ENCODE measurements around the gene MYH3. TPM values are rescaled to one million over a fixed set of nuclear protein-coding genes. Genes with fewer than 3 reads are reported as not detected.
A peak's percentile ranks its signal among the peaks of the same experiment; 100 is the strongest.

The MYH3 gene
- total RNA-seq, 1 donor from 2014 or later, result 6,986 TPM

GRCh38 chr17:10631701-10632100 lies 25.4 kb downstream of the MYH3 start:
- Histone ChIP-seq H3K9me3 (ENCODE audit: control insufficient read depth in 3 of 3, low read length in 3 of 3) (no peaks in the 10 kb centered on the region), H3K27me3 (ENCODE audit: control insufficient read depth in 3 of 3, insufficient read depth in 3 of 3, low read length in 3 of 3) (no peaks in the 10 kb centered on the region), H3K27ac (ENCODE audit: low read depth, low read length) (no peak overlapping the region), H3K9ac (ENCODE audit: low read depth in 1 of 3, low read length in 3 of 3) (no peak overlapping the region), H3K4me1 (ENCODE audit: control insufficient read depth in 3 of 3, insufficient read depth in 3 of 3, low read length in 3 of 3) (no peaks in the 10 kb centered on the region), H3K36me3 (ENCODE audit: control insufficient read depth in 3 of 3, insufficient read depth in 3 of 3, low read length in 3 of 3) (peaks cover 23 to 43% (median 24%) of the 10 kb centered on the region in 3 donors), H3K4me3 (ENCODE audit: low read length in 3 of 3) (no peak overlapping the region)

- H3K4me1 ChIP-seq (ENCODE audit: control insufficient read depth in 3 of 3, insufficient read depth in 3 of 3, low read length in 3 of 3), result no peaks in the 10 kb centered on the region
- H3K27me3 ChIP-seq (ENCODE audit: control insufficient read depth in 3 of 3, insufficient read depth in 3 of 3, low read length in 3 of 3), result no peaks in the 10 kb centered on the region
- no peak overlapping the region for H3K27ac ChIP-seq (ENCODE audit: low read depth, low read length)
- peaks cover 23 to 43% (median 24%) of the 10 kb centered on the region in 3 donors for H3K36me3 ChIP-seq (ENCODE audit: control insufficient read depth in 3 of 3, insufficient read depth in 3 of 3, low read length in 3 of 3)
- no peak overlapping the region for H3K4me3 ChIP-seq (ENCODE audit: low read length in 3 of 3)
- H3K9ac ChIP-seq (ENCODE audit: low read depth in 1 of 3, low read length in 3 of 3), result no peak overlapping the region
- no peaks in the 10 kb centered on the region for H3K9me3 ChIP-seq (ENCODE audit: control insufficient read depth in 3 of 3, low read length in 3 of 3)
These were observed 25.9 kb downstream of the MYH3 start for GRCh38 chr17:10631048-10631700.

GRCh38 chr17:10629706-10630105 lies 27.4 kb downstream of the MYH3 start:
- Histone ChIP-seq H3K27ac (ENCODE audit: low read depth, low read length) (no peak overlapping the region), H3K9me3 (ENCODE audit: control insufficient read depth in 3 of 3, low read length in 3 of 3) (no peaks in the 10 kb centered on the region), H3K4me1 (ENCODE audit: control insufficient read depth in 3 of 3, insufficient read depth in 3 of 3, low read length in 3 of 3) (peaks cover under 1 to 5% (median 5%) of the 10 kb centered on the region in 3 donors), H3K27me3 (ENCODE audit: control insufficient read depth in 3 of 3, insufficient read depth in 3 of 3, low read length in 3 of 3) (no peaks in the 10 kb centered on the region), H3K9ac (ENCODE audit: low read depth in 1 of 3, low read length in 3 of 3) (no peak overlapping the region), H3K36me3 (ENCODE audit: control insufficient read depth in 3 of 3, insufficient read depth in 3 of 3, low read length in 3 of 3) (peaks cover 19 to 34% (median 21%) of the 10 kb centered on the region in 3 donors), H3K4me3 (ENCODE audit: low read length in 3 of 3) (no peak overlapping the region)

- Histone ChIP-seq H3K9me3 (ENCODE audit: control insufficient read depth in 3 of 3, low read length in 3 of 3) (no peaks in the 10 kb centered on the region), H3K27me3 (ENCODE audit: control insufficient read depth in 3 of 3, insufficient read depth in 3 of 3, low read length in 3 of 3) (no peaks in the 10 kb centered on the region), H3K4me1 (ENCODE audit: control insufficient read depth in 3 of 3, insufficient read depth in 3 of 3, low read length in 3 of 3) (peaks cover 10 to 15% (median 15%) of the 10 kb centered on the region in 3 donors), H3K4me3 (ENCODE audit: low read length in 3 of 3) (no peak overlapping the region), H3K27ac (ENCODE audit: low read depth, low read length) (no peak overlapping the region), H3K36me3 (ENCODE audit: control insufficient read depth in 3 of 3, insufficient read depth in 3 of 3, low read length in 3 of 3) (peaks cover 10 to 29% (median 15%) of the 10 kb centered on the region in 3 donors), H3K9ac (ENCODE audit: low read depth in 1 of 3, low read length in 3 of 3) (no peak overlapping the region)
These were observed 28.4 kb downstream of the MYH3 start for GRCh38 chr17:10628756-10629155.

GRCh38 chr17:10626390-10626789 lies 30.7 kb downstream of the MYH3 start:
- Histone ChIP-seq H3K4me1 (ENCODE audit: control insufficient read depth in 3 of 3, insufficient read depth in 3 of 3, low read length in 3 of 3) (peaks cover 19 to 36% (median 24%) of the 10 kb centered on the region in 3 donors), H3K27ac (ENCODE audit: low read depth, low read length) (peak overlapping the region; percentile 90), H3K27me3 (ENCODE audit: control insufficient read depth in 3 of 3, insufficient read depth in 3 of 3, low read length in 3 of 3) (no peaks in the 10 kb centered on the region), H3K9me3 (ENCODE audit: control insufficient read depth in 3 of 3, low read length in 3 of 3) (no peaks in the 10 kb centered on the region), H3K36me3 (ENCODE audit: control insufficient read depth in 3 of 3, insufficient read depth in 3 of 3, low read length in 3 of 3) (peaks cover 3 to 17% (median 10%) of the 10 kb centered on the region in 3 donors), H3K4me3 (ENCODE audit: low read length in 3 of 3) (no peak overlapping the region), H3K9ac (ENCODE audit: low read depth in 1 of 3, low read length in 3 of 3) (no peak overlapping the region)

GRCh38 chr17:10624969-10625368 lies 32.1 kb downstream of the MYH3 start:
- Histone ChIP-seq H3K4me3 (ENCODE audit: low read length in 3 of 3) (peak overlapping the region in 1 of 3 donors; percentile 4), H3K9ac (ENCODE audit: low read depth in 1 of 3, low read length in 3 of 3) (no peak overlapping the region), H3K27ac (ENCODE audit: low read depth, low read length) (peak overlapping the region; percentile 90), H3K9me3 (ENCODE audit: control insufficient read depth in 3 of 3, low read length in 3 of 3) (no peaks in the 10 kb centered on the region), H3K27me3 (ENCODE audit: control insufficient read depth in 3 of 3, insufficient read depth in 3 of 3, low read length in 3 of 3) (no peaks in the 10 kb centered on the region), H3K36me3 (ENCODE audit: control insufficient read depth in 3 of 3, insufficient read depth in 3 of 3, low read length in 3 of 3) (peaks cover 2 to 12% (median 8%) of the 10 kb centered on the region in 3 donors), H3K4me1 (ENCODE audit: control insufficient read depth in 3 of 3, insufficient read depth in 3 of 3, low read length in 3 of 3) (peaks cover 24 to 46% (median 26%) of the 10 kb centered on the region in 3 donors)

GRCh38 chr17:10623737-10624338 lies 33.3 kb downstream of the MYH3 start:
- Histone ChIP-seq H3K9ac (ENCODE audit: low read depth in 1 of 3, low read length in 3 of 3) (peak overlapping the region in 2 of 3 donors; percentile 0 to 36), H3K9me3 (ENCODE audit: control insufficient read depth in 3 of 3, low read length in 3 of 3) (no peaks in the 10 kb centered on the region), H3K27ac (ENCODE audit: low read depth, low read length) (peak overlapping the region; percentile 90), H3K4me1 (ENCODE audit: control insufficient read depth in 3 of 3, insufficient read depth in 3 of 3, low read length in 3 of 3) (peaks cover 24 to 46% (median 26%) of the 10 kb centered on the region in 3 donors), H3K27me3 (ENCODE audit: control insufficient read depth in 3 of 3, insufficient read depth in 3 of 3, low read length in 3 of 3) (no peaks in the 10 kb centered on the region), H3K4me3 (ENCODE audit: low read length in 3 of 3) (peak overlapping the region in 2 of 3 donors; percentile 33 to 41), H3K36me3 (ENCODE audit: control insufficient read depth in 3 of 3, insufficient read depth in 3 of 3, low read length in 3 of 3) (peaks cover 0 to 4% (median 0%) of the 10 kb centered on the region in 3 donors)

- Histone ChIP-seq H3K27me3 (ENCODE audit: control insufficient read depth in 3 of 3, insufficient read depth in 3 of 3, low read length in 3 of 3) (no peaks in the 10 kb centered on the region), H3K9me3 (ENCODE audit: control insufficient read depth in 3 of 3, low read length in 3 of 3) (no peaks in the 10 kb centered on the region), H3K9ac (ENCODE audit: low read depth in 1 of 3, low read length in 3 of 3) (peak overlapping the region in 2 of 3 donors; percentile 28 to 57), H3K4me1 (ENCODE audit: control insufficient read depth in 3 of 3, insufficient read depth in 3 of 3, low read length in 3 of 3) (peaks cover 27 to 51% (median 30%) of the 10 kb centered on the region in 3 donors), H3K27ac (ENCODE audit: low read depth, low read length) (peak overlapping the region; percentile 90), H3K36me3 (ENCODE audit: control insufficient read depth in 3 of 3, insufficient read depth in 3 of 3, low read length in 3 of 3) (no peaks in the 10 kb centered on the region), H3K4me3 (ENCODE audit: low read length in 3 of 3) (peak overlapping the region in 2 of 3 donors; percentile 33 to 41)
These were observed 34.3 kb downstream of the MYH3 start for GRCh38 chr17:10622617-10623485.

- no peaks in the 10 kb centered on the region for H3K36me3 ChIP-seq (ENCODE audit: control insufficient read depth in 3 of 3, insufficient read depth in 3 of 3, low read length in 3 of 3)
- H3K27ac ChIP-seq (ENCODE audit: low read depth, low read length), result peak overlapping the region; percentile 90
- H3K4me1 ChIP-seq (ENCODE audit: control insufficient read depth in 3 of 3, insufficient read depth in 3 of 3, low read length in 3 of 3), result peaks cover 36 to 61% (median 38%) of the 10 kb centered on the region in 3 donors
- H3K9ac ChIP-seq (ENCODE audit: low read depth in 1 of 3, low read length in 3 of 3), result no peak overlapping the region
- no peak overlapping the region for H3K4me3 ChIP-seq (ENCODE audit: low read length in 3 of 3)
- no peaks in the 10 kb centered on the region for H3K27me3 ChIP-seq (ENCODE audit: control insufficient read depth in 3 of 3, insufficient read depth in 3 of 3, low read length in 3 of 3)
- no peaks in the 10 kb centered on the region for H3K9me3 ChIP-seq (ENCODE audit: control insufficient read depth in 3 of 3, low read length in 3 of 3)
These were observed 35.7 kb downstream of the MYH3 start for GRCh38 chr17:10621397-10621796.
